ENCODE measurements around the gene NKX2-1. TPM values are rescaled to one million over a fixed set of nuclear protein-coding genes. Genes with fewer than 3 reads are reported as not detected.
A peak's percentile ranks its signal among the peaks of the same experiment; 100 is the strongest.
"Not testable (repeated sequence)": the region's sequence is repeated elsewhere in the genome, so short reads cannot be mapped to it uniquely, and the experiment has no call there.

The NKX2-1 gene
- total RNA-seq, 1 donor from 2014 or later, result not detected

- Histone ChIP-seq H3K9me3 (ENCODE audit: insufficient read depth, low read depth, low read length) (no peaks in the 10 kb centered on the region), H3K79me2 (ENCODE audit: insufficient read depth, low read length) (no peaks in the 10 kb centered on the region), H4K20me1 (ENCODE audit: insufficient read depth, low read length) (no peaks in the 10 kb centered on the region), H3K4me2 (ENCODE audit: low read length) (no peak overlapping the region), H3K9ac (ENCODE audit: low read length) (no peak overlapping the region), H3K27ac (ENCODE audit: low read depth, low read length) (no peak overlapping the region), H3K27me3 (ENCODE audit: insufficient read depth, low read length) (peaks cover 7% of the 10 kb centered on the region), H3K4me1 (ENCODE audit: insufficient read depth, low read length) (no peaks in the 10 kb centered on the region), H3K36me3 (ENCODE audit: insufficient read depth, low read length) (no peaks in the 10 kb centered on the region), H2AFZ (ENCODE audit: low read depth, low read length) (no peak overlapping the region), H3K4me3 (ENCODE audit: insufficient read depth, low read depth, low read length) (no peak overlapping the region)
- no peak overlapping the region for H3K4me3 Mint-ChIP-seq (ENCODE audit: unreplicated experiment)
- H3K27ac Mint-ChIP-seq (ENCODE audit: unreplicated experiment), result no peak overlapping the region
- H3K27me3 Mint-ChIP-seq (ENCODE audit: low read depth, unreplicated experiment), result peaks cover 29% of the 10 kb centered on the region
- no peaks in the 10 kb centered on the region for H3K4me1 Mint-ChIP-seq (ENCODE audit: low read depth, unreplicated experiment)
- TF ChIP-seq EZH2 (IDR thresholded peaks at IDR 0.05; ENCODE audit: insufficient read depth, low read length), result no peak
- TF ChIP-seq CTCF (IDR thresholded peaks at IDR 0.05; ENCODE audit: insufficient read depth, low read depth, low read length), result no peak
- DNase-seq (ENCODE audit: low read depth) (no peak), FAIRE-seq (no peak)
- H3K9me3 Mint-ChIP-seq (ENCODE audit: unreplicated experiment), result no peaks in the 10 kb centered on the region
- no peaks in the 10 kb centered on the region for H3K36me3 Mint-ChIP-seq (ENCODE audit: low read depth, unreplicated experiment)
Observed at GRCh38 chr14:36555998-36556743, 36.1 kb upstream of the NKX2-1 start.

DNA sequence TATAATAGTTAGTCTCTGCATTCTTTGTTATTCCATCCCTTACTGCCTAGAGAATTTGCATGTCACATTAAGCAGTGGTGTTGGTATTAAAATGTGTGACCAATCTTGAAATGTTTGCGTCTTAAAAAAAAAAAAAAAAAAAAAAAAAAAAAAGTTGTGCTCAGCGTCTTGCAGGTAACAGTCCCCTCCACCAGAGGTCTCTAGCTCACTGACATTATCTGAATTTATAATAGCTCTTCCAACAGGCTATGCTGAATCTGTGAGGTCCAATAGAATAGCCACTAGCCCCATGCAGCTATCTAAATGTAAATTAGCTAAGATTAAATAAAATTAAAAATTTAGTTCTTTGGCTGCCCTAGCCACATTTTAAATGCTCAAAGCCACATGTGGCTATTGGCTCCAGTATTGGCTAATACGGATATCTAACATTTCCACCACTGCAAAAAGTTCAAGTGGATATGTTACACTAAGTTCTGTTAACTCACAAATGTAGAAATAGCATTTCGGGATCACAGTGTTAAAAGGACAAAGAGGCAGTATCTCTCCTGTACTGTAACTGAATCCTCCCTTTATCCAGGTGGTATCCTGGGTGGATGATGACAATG lies 33.7 kb upstream of the NKX2-1 start:
- Mint-ChIP-seq H3K27ac (ENCODE audit: unreplicated experiment) (no peak overlapping the region), H3K36me3 (ENCODE audit: low read depth, unreplicated experiment) (no peaks in the 10 kb centered on the region), H3K9me3 (ENCODE audit: unreplicated experiment) (no peaks in the 10 kb centered on the region), H3K27me3 (ENCODE audit: low read depth, unreplicated experiment) (peaks cover 16% of the 10 kb centered on the region), H3K4me1 (ENCODE audit: low read depth, unreplicated experiment) (no peaks in the 10 kb centered on the region), H3K4me3 (ENCODE audit: unreplicated experiment) (no peak overlapping the region)
- FAIRE-seq (no peak), DNase-seq (ENCODE audit: low read depth) (peak; percentile 22)
- Histone ChIP-seq H4K20me1 (ENCODE audit: insufficient read depth, low read length) (no peaks in the 10 kb centered on the region), H3K4me3 (ENCODE audit: insufficient read depth, low read depth, low read length) (no peak overlapping the region), H2AFZ (ENCODE audit: low read depth, low read length) (no peak overlapping the region), H3K4me1 (ENCODE audit: insufficient read depth, low read length) (no peaks in the 10 kb centered on the region), H3K4me2 (ENCODE audit: low read length) (no peak overlapping the region), H3K27ac (ENCODE audit: low read depth, low read length) (no peak overlapping the region), H3K79me2 (ENCODE audit: insufficient read depth, low read length) (no peaks in the 10 kb centered on the region), H3K9ac (ENCODE audit: low read length) (no peak overlapping the region), H3K27me3 (ENCODE audit: insufficient read depth, low read length) (peaks cover 2% of the 10 kb centered on the region), H3K36me3 (ENCODE audit: insufficient read depth, low read length) (no peaks in the 10 kb centered on the region), H3K9me3 (ENCODE audit: insufficient read depth, low read depth, low read length) (no peaks in the 10 kb centered on the region)
- TF ChIP-seq CTCF (IDR thresholded peaks at IDR 0.05; ENCODE audit: insufficient read depth, low read depth, low read length) (peak; percentile 71), EZH2 (IDR thresholded peaks at IDR 0.05; ENCODE audit: insufficient read depth, low read length) (no peak)

DNA sequence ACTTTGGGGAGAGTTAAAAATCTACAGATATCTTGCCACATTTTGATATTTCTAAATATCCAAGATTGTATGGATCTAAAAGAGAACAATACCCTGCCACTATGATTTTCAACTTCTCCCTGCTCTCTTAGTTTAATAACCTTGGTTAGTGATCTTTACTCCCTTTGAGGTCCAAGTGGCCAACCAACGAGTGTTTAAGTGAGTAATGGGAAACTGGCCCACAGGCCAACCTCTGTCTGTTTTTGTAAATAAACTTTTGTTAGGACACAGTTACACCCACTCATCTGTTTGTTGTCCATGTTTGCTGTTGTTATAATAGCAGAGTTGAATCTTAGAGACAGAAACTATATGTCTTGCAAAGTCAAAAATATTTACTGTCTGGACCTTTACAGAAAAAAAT lies 30.9 kb upstream of the NKX2-1 start:
- no peaks in the 10 kb centered on the region for H4K20me1 ChIP-seq (ENCODE audit: insufficient read depth, low read length)
- DNase-seq (ENCODE audit: low read depth), result no peak
- no peaks in the 10 kb centered on the region for H3K36me3 ChIP-seq (ENCODE audit: insufficient read depth, low read length)
- no peak overlapping the region for H2AFZ ChIP-seq (ENCODE audit: low read depth, low read length)
- FAIRE-seq, result no peak
- H3K27ac ChIP-seq (ENCODE audit: low read depth, low read length), result no peak overlapping the region
- H3K4me3 Mint-ChIP-seq (ENCODE audit: unreplicated experiment), result no peak overlapping the region
- H3K4me1 Mint-ChIP-seq (ENCODE audit: low read depth, unreplicated experiment), result no peaks in the 10 kb centered on the region
- H3K4me2 ChIP-seq (ENCODE audit: low read length), result no peak overlapping the region
- no peak overlapping the region for H3K27ac Mint-ChIP-seq (ENCODE audit: unreplicated experiment)
- no peaks in the 10 kb centered on the region for H3K9me3 Mint-ChIP-seq (ENCODE audit: unreplicated experiment)
- peaks cover 2% of the 10 kb centered on the region for H3K27me3 ChIP-seq (ENCODE audit: insufficient read depth, low read length)
- no peaks in the 10 kb centered on the region for H3K9me3 ChIP-seq (ENCODE audit: insufficient read depth, low read depth, low read length)
- H3K36me3 Mint-ChIP-seq (ENCODE audit: low read depth, unreplicated experiment), result no peaks in the 10 kb centered on the region
- no peak overlapping the region for H3K9ac ChIP-seq (ENCODE audit: low read length)
- no peak for TF ChIP-seq EZH2 (IDR thresholded peaks at IDR 0.05; ENCODE audit: insufficient read depth, low read length)
- no peak for TF ChIP-seq CTCF (IDR thresholded peaks at IDR 0.05; ENCODE audit: insufficient read depth, low read depth, low read length)
- no peaks in the 10 kb centered on the region for H3K4me1 ChIP-seq (ENCODE audit: insufficient read depth, low read length)
- H3K27me3 Mint-ChIP-seq (ENCODE audit: low read depth, unreplicated experiment), result peaks cover 8% of the 10 kb centered on the region
- no peak overlapping the region for H3K4me3 ChIP-seq (ENCODE audit: insufficient read depth, low read depth, low read length)
- no peaks in the 10 kb centered on the region for H3K79me2 ChIP-seq (ENCODE audit: insufficient read depth, low read length)

DNA sequence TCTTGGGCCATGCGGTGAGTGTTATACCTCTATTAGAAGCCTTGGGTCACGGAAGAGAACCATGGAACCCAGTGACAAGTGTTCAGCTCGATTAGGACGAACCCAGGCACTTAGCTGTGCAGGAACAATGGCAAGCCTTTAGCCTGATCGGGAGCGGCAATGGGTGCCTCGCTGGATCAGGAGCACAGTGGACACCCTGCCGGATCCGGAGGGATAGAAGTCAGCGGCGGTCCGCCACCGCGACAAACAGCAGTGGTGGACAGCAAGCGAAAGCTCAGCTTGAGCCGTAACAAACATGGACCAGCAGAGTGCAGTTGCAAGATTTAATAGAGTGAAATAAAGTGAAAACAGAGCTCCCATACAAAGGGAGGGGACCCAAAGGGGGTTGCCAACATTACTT lies 24.2 kb upstream of the NKX2-1 start:
- H3K9ac ChIP-seq (ENCODE audit: low read length); H3K27me3 ChIP-seq (ENCODE audit: insufficient read depth, low read length); H3K9me3 Mint-ChIP-seq (ENCODE audit: unreplicated experiment); DNase-seq (ENCODE audit: low read depth); H2AFZ ChIP-seq (ENCODE audit: low read depth, low read length); H3K4me3 ChIP-seq (ENCODE audit: insufficient read depth, low read depth, low read length); H3K4me1 ChIP-seq (ENCODE audit: insufficient read depth, low read length); H3K9me3 ChIP-seq (ENCODE audit: insufficient read depth, low read depth, low read length); H3K36me3 ChIP-seq (ENCODE audit: insufficient read depth, low read length); FAIRE-seq; H3K4me3 Mint-ChIP-seq (ENCODE audit: unreplicated experiment); H4K20me1 ChIP-seq (ENCODE audit: insufficient read depth, low read length); H3K36me3 Mint-ChIP-seq (ENCODE audit: low read depth, unreplicated experiment); H3K27ac Mint-ChIP-seq (ENCODE audit: unreplicated experiment); H3K79me2 ChIP-seq (ENCODE audit: insufficient read depth, low read length); H3K4me2 ChIP-seq (ENCODE audit: low read length); H3K4me1 Mint-ChIP-seq (ENCODE audit: low read depth, unreplicated experiment); H3K27ac ChIP-seq (ENCODE audit: low read depth, low read length): not testable (repeated sequence)
- H3K27me3 Mint-ChIP-seq (ENCODE audit: low read depth, unreplicated experiment), result peaks cover 16% of the 10 kb centered on the region

Measured in astrocyte (in vitro differentiated cells and primary cell).